OCI-M1 (cell line): ENCODE results near the gene SEL1L.
"Not testable (repeated sequence)": the region's sequence is repeated elsewhere in the genome, so short reads cannot be mapped to it uniquely, and the experiment has no call there.

ENCODE experiments used
- DNase-seq: peaks from one replicate; lab custom pipeline; 2025; lab: John Stamatoyannopoulos, UW

Gene SEL1L

GRCh38 chr14:81474148-81474492 lies 59.5 kb downstream of the SEL1L start:
- DNase-seq: peak; percentile 57

GRCh38 chr14:81473456-81474147 lies 60.1 kb downstream of the SEL1L start:
- DNase-seq: no peak

- DNase-seq: peak; percentile 35
These were observed 61.4 kb downstream of the SEL1L start for GRCh38 chr14:81472096-81472800.

- DNase-seq: no peak
These were observed 62.6 kb downstream of the SEL1L start for GRCh38 chr14:81471062-81471461.

GRCh38 chr14:81470557-81470826 lies 63.2 kb downstream of the SEL1L start:
- not testable (repeated sequence) for DNase-seq

GRCh38 chr14:81466854-81467253 lies 66.8 kb downstream of the SEL1L start:
- no peak for DNase-seq

- DNase-seq: no peak
These were observed 68.0 kb downstream of the SEL1L start for GRCh38 chr14:81465507-81466228.

- not testable (repeated sequence) for DNase-seq
These were observed 68.7 kb downstream of the SEL1L start for GRCh38 chr14:81465003-81465392.

- DNase-seq: peak; percentile 83
These were observed 69.2 kb downstream of the SEL1L start for GRCh38 chr14:81464253-81465002.

GRCh38 chr14:81462356-81462755 lies 71.3 kb downstream of the SEL1L start:
- DNase-seq: not testable (repeated sequence)

- DNase-seq: no peak
These were observed 73.7 kb downstream of the SEL1L start for GRCh38 chr14:81459912-81460311.

GRCh38 chr14:81458352-81458751 lies 75.3 kb downstream of the SEL1L start:
- DNase-seq: no peak

- no peak for DNase-seq
These were observed 78.3 kb downstream of the SEL1L start for GRCh38 chr14:81455390-81455789.

GRCh38 chr14:81454572-81455218 lies 79.0 kb downstream of the SEL1L start:
- DNase-seq: no peak

GRCh38 chr14:81453166-81453766 lies 80.4 kb downstream of the SEL1L start:
- DNase-seq: peak; percentile 68

- DNase-seq: no peak
These were observed 81.1 kb downstream of the SEL1L start for GRCh38 chr14:81452341-81453133.

- no peak for DNase-seq
These were observed 82.7 kb downstream of the SEL1L start for GRCh38 chr14:81450976-81451375.

GRCh38 chr14:81450100-81450531 lies 83.5 kb downstream of the SEL1L start:
- no peak for DNase-seq

GRCh38 chr14:81449576-81449975 lies 84.1 kb downstream of the SEL1L start:
- DNase-seq: no peak

- no peak for DNase-seq
These were observed 84.5 kb downstream of the SEL1L start for GRCh38 chr14:81449114-81449513.
